HepG2 (cell line): ENCODE measurements around the gene PDE4D. TPM values are rescaled to one million over a fixed set of nuclear protein-coding genes. Genes with fewer than 3 reads are reported as not detected.

Source experiments
- ATAC-seq: fragments of 200-7000 bp; cut with Tn5 transposase; 3 replicates; pipeline ENCODE4 v1.9.1; 2020; ENCODE audit warnings: mild to moderate bottlenecking, moderate library complexity
- BruUV-seq: library from RNA; stranded (reverse); fragments of 400-500 nt; replicated peaks from 2 replicates; lab custom pipeline; 2021; lab: Mats Ljungman, UMichigan
- CTCF ChIA-PET: fragments of 300-600 bp; formaldehyde crosslinking; extraction: SDS; loops from one replicate; lab custom pipeline; 2021; ENCODE audit warnings: low total read pairs, inconsistent platforms, low intra/inter-chr PET ratio; lab: Yijun Ruan, JAX
- POLR2A ChIA-PET: fragments of 350-600 bp; sonication (Branson Sonifier 250); formaldehyde crosslinking; loops from one replicate; lab custom pipeline; 2020; ENCODE audit warnings: antibody characterized with exemption, inconsistent platforms; lab: Yijun Ruan, JAX
- DNase-seq: peaks from one replicate; pipeline ENCODE4 v3.0.0-alpha.2; 2015; ENCODE audit warnings: low spot score
- FAIRE-seq: peaks from 3 replicates; lab custom pipeline; 2011; peaks lifted over from hg19 to GRCh38; lab: Jason Lieb, UNC
- H2AFZ ChIP-seq: one replicate; pipeline ENCODE4 v1.6.1; 2011; ENCODE audit warnings: low read length, inconsistent platforms
- H3K27ac ChIP-seq: fragments of 300-600 bp; 3 replicates; pipeline ENCODE4 v1.8.0; 2011; ENCODE audit warnings: mixed run types, mild to moderate bottlenecking, mixed read lengths, low read length, inconsistent platforms; ENCODE audit not compliant: insufficient read depth; ENCODE audit errors: extremely low read length
- H3K27me3 ChIP-seq, 2 experiments: fragments of 200-600 bp in 1 of 2; 2 replicates in 1 of 2; 3 replicates in 1 of 2; pipeline versions ENCODE4 v1.6.0 to v1.8.0; 2011; ENCODE audit warnings: low read length in 2 of 2, mild to moderate bottlenecking in 2 of 2, moderate library complexity in 2 of 2, inconsistent platforms in 1 of 2; ENCODE audit not compliant: insufficient read depth in 2 of 2, control insufficient read depth in 1 of 2
- H3K36me3 ChIP-seq, 2 experiments: fragments of 200-600 bp in 1 of 2; replicated peaks in 1 of 2; 2 replicates in 1 of 2; 3 replicates in 1 of 2; pipeline versions ENCODE4 v1.5.1 to v1.8.0; 2011; ENCODE audit warnings: low read length in 2 of 2, inconsistent platforms in 1 of 2; ENCODE audit not compliant: insufficient read depth in 2 of 2, control insufficient read depth in 1 of 2
- H3K4me1 ChIP-seq: 2 replicates; pipeline ENCODE4 v1.5.1; 2012; ENCODE audit warnings: low read length, inconsistent platforms; ENCODE audit not compliant: insufficient read depth
- H3K4me2 ChIP-seq: 2 replicates; pipeline ENCODE4 v1.6.0; 2011; ENCODE audit warnings: low read depth, low read length, inconsistent platforms
- H3K4me3 ChIP-seq, 3 experiments: fragments of 200-600 bp in 1 of 3; sonication (generic), shearing (Covaris generic) in 1 of 3; replicated peaks in 1 of 3; 2 replicates each; pipeline ENCODE4 v1.5.1; 2011 to 2016; ENCODE audit warnings: low read length in 3 of 3, inconsistent platforms in 2 of 3, low read depth in 2 of 3, mild to moderate bottlenecking in 2 of 3, control low read depth in 1 of 3, mixed read lengths in 1 of 3; ENCODE audit not compliant: insufficient read depth in 1 of 3
- H3K79me2 ChIP-seq: one replicate; pipeline ENCODE4 v1.6.1; 2011; ENCODE audit warnings: low read length, inconsistent platforms; ENCODE audit not compliant: insufficient read depth
- H3K9ac ChIP-seq: 2 replicates; pipeline ENCODE4 v1.6.0; 2011; ENCODE audit warnings: mild to moderate bottlenecking, low read depth, low read length, inconsistent platforms; ENCODE audit not compliant: insufficient read depth
- H3K9me3 ChIP-seq: 2 replicates; pipeline ENCODE4 v1.5.1; 2012; ENCODE audit warnings: mild to moderate bottlenecking, low read length
- H4K20me1 ChIP-seq: 2 replicates; pipeline ENCODE4 v1.6.0; 2011; ENCODE audit warnings: inconsistent platforms, mild to moderate bottlenecking, low read length, moderate library complexity; ENCODE audit not compliant: insufficient read depth
- ARHGAP35 ChIP-seq: sonication (generic); formaldehyde crosslinking; IDR thresholded peaks from 2 replicates; pipeline ENCODE4 v1.9.0; 2022; ENCODE audit warnings: mild to moderate bottlenecking, inconsistent platforms, moderate library complexity, missing genetic modification reagents, borderline replicate concordance
- BCL6 ChIP-seq: IDR thresholded peaks from 2 replicates; pipeline ENCODE4 v1.6.1; 2016; ENCODE audit warnings: missing genetic modification reagents, missing compliant biosample characterization
- ERF ChIP-seq: IDR thresholded peaks from 2 replicates; pipeline ENCODE4 v1.6.1; 2018; ENCODE audit warnings: missing biosample characterization, missing genetic modification reagents
- IKZF5 ChIP-seq: IDR thresholded peaks from 2 replicates; pipeline ENCODE4 v1.6.1; 2018; ENCODE audit warnings: missing genetic modification reagents, mild to moderate bottlenecking, missing compliant biosample characterization
- RFX1 ChIP-seq: fragments of 450-650 bp; IDR thresholded peaks from 2 replicates; pipeline ENCODE4 v1.6.1; 2017
- SIN3B ChIP-seq: fragments of 150-350 bp; IDR thresholded peaks from 2 replicates; pipeline ENCODE4 v1.6.1; 2014; ENCODE audit warnings: low read length
- TAF1 ChIP-seq: sonication (generic); formaldehyde crosslinking; IDR thresholded peaks from 2 replicates; pipeline ENCODE4 v1.4.0; 2020; ENCODE audit warnings: missing genetic modification reagents
- YEATS2 ChIP-seq: sonication (generic); formaldehyde crosslinking; IDR thresholded peaks from 2 replicates; pipeline ENCODE4 v1.4.0; 2020; ENCODE audit warnings: missing genetic modification reagents, borderline replicate concordance
- ZBTB21 ChIP-seq: sonication (generic); formaldehyde crosslinking; IDR thresholded peaks from 2 replicates; pipeline ENCODE4 v1.4.0; 2020; ENCODE audit warnings: missing genetic modification reagents
- ZNF10 ChIP-seq: sonication (generic); formaldehyde crosslinking; IDR thresholded peaks from 2 replicates; pipeline ENCODE4 v1.4.0; 2020; ENCODE audit warnings: mild to moderate bottlenecking, low read depth, missing genetic modification reagents, borderline replicate concordance
- ZNF253 ChIP-seq: sonication (generic); formaldehyde crosslinking; IDR thresholded peaks from 2 replicates; pipeline ENCODE4 v1.8.0; 2022; ENCODE audit warnings: mild to moderate bottlenecking, missing genetic modification reagents, borderline replicate concordance
- ZNF280B ChIP-seq: sonication (generic); formaldehyde crosslinking; IDR thresholded peaks from 2 replicates; pipeline ENCODE4 v1.5.0; 2020; ENCODE audit warnings: missing genetic modification reagents, mild to moderate bottlenecking, borderline replicate concordance
- ZNF749 ChIP-seq: sonication (generic); formaldehyde crosslinking; IDR thresholded peaks from 2 replicates; pipeline ENCODE4 v1.8.0; 2022; ENCODE audit warnings: mild to moderate bottlenecking, missing genetic modification reagents, moderate library complexity, borderline replicate concordance
- ZNF776 ChIP-seq: sonication (generic); formaldehyde crosslinking; IDR thresholded peaks from 2 replicates; pipeline ENCODE4 v1.4.0; 2020; ENCODE audit warnings: mild to moderate bottlenecking, missing genetic modification reagents
- in situ Hi-C: cut with HindIII; loops from 2 replicates; pipeline ENCODE4 v1.10.0; 2017; ENCODE audit warnings: low pct_unique_long_range_greater_than_20kb; ENCODE audit not compliant: extremely low pct_ligation_motif_present
- intact Hi-C: fragments of 100-400 bp; cut with micrococcal nuclease; formaldehyde crosslinking; loops from one replicate; pipeline ENCODE4 v1.10.0; 2022; ENCODE audit not compliant: unreplicated experiment
- polyA plus RNA-seq, 8 experiments: library from polyadenylated mRNA; depleted of rRNA in 3 of 8; stranded (reverse) in 7 of 8; unstranded in 1 of 8; fragments of >200 nt; fragmentation: Illumina TruSeq in 4 of 8; extraction: Trizol in 4 of 8; gene quantifications; 2 replicates each; pipeline versions ENCODE4 v1.2.1 to v1.2.3, GENCODE V29; 2011 to 2016; ENCODE audit warnings: low read depth in 4 of 8, missing spikeins in 1 of 8, mixed read lengths in 1 of 8; ENCODE audit not compliant: insufficient read depth in 1 of 8
- total RNA-seq, 5 experiments: library from RNA; depleted of rRNA; stranded (reverse); fragments of >200 nt; fragmentation: Illumina TruSeq; extraction: Trizol; gene quantifications; 2 replicates each; pipeline ENCODE4 v1.2.3, GENCODE V29; 2016; ENCODE audit warnings: low read depth in 1 of 5

PDE4D gene
- total and polyA plus RNA-seq, 2 of the 13 experiments (the other 11 are each of a cell fraction or from before 2014, with no cell fraction given): 7.0 to 12.2 TPM

- no peaks in the 10 kb centered on the region; a peak in 1 of 5 replicates for H3K27me3 ChIP-seq
- no peaks in the 10 kb centered on the region for H3K79me2 ChIP-seq
- no peak overlapping the region for H3K9ac ChIP-seq
- TF ChIP-seq ZBTB21 (CRISPR knock-in tag) (no peak), ZNF776 (CRISPR knock-in tag) (no peak), ZNF749 (no peak), RFX1 (no peak), ERF (CRISPR knock-in tag) (no peak), YEATS2 (CRISPR knock-in tag) (no peak), ZNF253 (no peak), IKZF5 (CRISPR knock-in tag) (no peak), ZNF10 (CRISPR knock-in tag) (no peak), ARHGAP35 (CRISPR knock-in tag) (no peak), ZNF280B (CRISPR knock-in tag) (no peak), TAF1 (no peak), BCL6 (no peak), SIN3B (no peak)
- no peak for ATAC-seq
- H3K27ac ChIP-seq: no peak overlapping the region
- H3K9me3 ChIP-seq: no peaks in the 10 kb centered on the region
- H2AFZ ChIP-seq: no peak overlapping the region
- H3K4me2 ChIP-seq: no peak overlapping the region
- H3K4me1 ChIP-seq: peaks cover 18% of the 10 kb centered on the region
- intact Hi-C loops: no loop called here
- in situ Hi-C loops: no loop called here
- no peaks in the 10 kb centered on the region; a peak in 1 of 5 replicates for H3K36me3 ChIP-seq
- no peak for FAIRE-seq
- no TSS peak for BruUV-seq
- no peak for DNase-seq
- H3K4me3 ChIP-seq: no peak overlapping the region
- H4K20me1 ChIP-seq: no peaks in the 10 kb centered on the region; the same call in 1 of the 2 replicates
- CTCF ChIA-PET: no interaction called here
- POLR2A ChIA-PET: no interaction called here
These were observed 872.2 kb downstream of the PDE4D start for GRCh38 chr5:59021286-59021673.
